ENCODE measurements around the gene MSTO1. TPM values are rescaled to one million over a fixed set of nuclear protein-coding genes. Genes with fewer than 3 reads are reported as not detected.
"Not testable (repeated sequence)": the region's sequence is repeated elsewhere in the genome, so short reads cannot be mapped to it uniquely, and the experiment has no call there.

The MSTO1 gene
- 10 to 100 TPM; 43.4 to 43.6 TPM for total RNA-seq

DNA sequence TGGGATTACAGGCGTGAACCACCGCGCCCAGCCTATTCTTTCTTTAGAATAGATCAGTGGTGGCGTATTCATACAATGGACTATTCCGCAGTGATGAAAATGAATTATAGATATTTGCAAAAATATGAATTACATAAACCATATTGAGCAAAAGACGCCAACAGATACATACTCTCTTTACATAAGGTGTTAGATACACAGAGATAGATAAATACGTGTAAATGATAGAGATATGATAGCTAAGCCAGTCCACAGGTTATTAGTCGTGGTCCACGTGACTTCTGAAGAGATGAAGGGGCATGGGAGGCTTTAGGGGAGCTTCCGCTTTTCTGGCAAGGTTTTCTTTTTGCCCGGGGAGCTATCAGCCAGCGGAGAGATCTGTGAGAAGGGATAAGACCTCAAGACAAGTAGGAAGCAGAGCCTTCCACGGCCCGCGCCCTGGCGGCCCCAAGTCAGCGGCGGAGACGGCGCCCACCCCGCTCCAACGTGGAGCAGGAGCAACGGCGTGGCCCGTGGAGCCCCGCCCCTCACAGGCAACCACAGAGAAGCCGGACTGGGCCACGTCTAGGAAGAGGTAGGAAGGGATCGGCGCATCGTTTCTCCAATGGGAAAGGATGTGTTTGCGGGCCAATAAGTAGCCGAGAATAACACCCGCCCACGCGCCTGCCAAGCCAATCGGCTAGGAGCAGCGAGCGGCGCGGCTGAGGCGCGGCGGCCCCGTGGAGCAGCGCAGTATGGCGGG lies at the start of gene MSTO1:
TSS of gene MSTO1 (plus strand) at position 704 of the 742 bp plus-strand sequence. CDS start at position 735, 31 bp downstream.
- ChIA-PET CTCF (interaction anchor here (0.9 to 1.0 kb wide), 2 partner anchors 11 to 72 kb away, joined by 3 to 5 read pairs; no protein-coding TSS in a partner anchor), POLR2A (interaction anchor here (0.7 to 0.9 kb wide), 2 partner anchors 13 to 348 kb away, joined by 3 read pairs; no protein-coding TSS in a partner anchor)
- peak; percentile 96 for DNase-seq
- Mint-ChIP-seq H3K9me3 (no peaks in the 10 kb centered on the region), H3K4me1 (peaks cover 10% of the 10 kb centered on the region), H3K36me3 (ENCODE audit: low read depth) (peaks cover 16% of the 10 kb centered on the region), H3K4me3 (peak within 1 kb of the TSS; percentile 84), H3K27ac (peak within 1 kb of the TSS; percentile 68), H3K27me3 (no peaks in the 10 kb centered on the region)

DNA sequence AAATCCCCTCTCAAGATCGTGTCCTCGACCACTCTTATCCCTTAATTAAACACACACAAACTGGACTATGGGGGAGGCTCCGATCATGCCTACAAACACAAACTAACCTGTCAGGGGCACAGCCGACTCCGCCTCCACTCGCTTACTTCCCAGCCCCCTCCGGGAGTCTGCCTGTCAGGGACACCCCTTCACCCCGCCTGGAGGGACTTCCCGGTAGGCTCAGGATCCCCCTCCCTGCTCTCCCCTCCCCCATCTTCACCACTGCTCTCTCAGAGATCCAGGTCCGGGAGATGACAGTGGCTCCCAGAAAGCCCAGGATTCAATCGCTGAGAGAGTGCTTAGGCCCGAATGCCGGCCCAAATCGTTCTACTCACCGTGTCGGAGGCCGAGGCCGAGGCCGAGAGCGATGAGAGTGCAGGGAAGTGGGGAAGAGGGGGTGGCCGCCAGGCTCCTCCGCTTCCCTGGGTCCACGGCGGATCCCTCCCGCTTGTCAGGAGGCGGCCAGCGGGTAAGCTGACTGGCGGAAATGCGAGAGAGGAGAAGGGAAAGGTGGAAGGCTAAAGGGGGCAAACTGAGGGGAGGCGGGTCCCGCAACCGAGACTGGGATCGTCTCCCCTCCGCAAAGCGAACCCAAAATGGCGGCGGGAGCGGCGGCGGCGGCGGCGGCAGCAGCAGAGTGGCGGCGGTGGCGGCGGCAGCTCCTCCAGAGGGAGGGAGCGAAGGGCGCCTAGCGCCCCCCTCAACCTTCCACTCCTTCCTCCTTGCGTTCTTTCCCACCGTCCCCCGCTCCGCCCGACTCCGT lies 48.0 kb upstream of the MSTO1 start:
- Mint-ChIP-seq H3K36me3 (ENCODE audit: low read depth) (peaks cover 20% of the 10 kb centered on the region), H3K4me3 (peak overlapping the region; percentile 97), H3K4me1 (peaks cover 46% of the 10 kb centered on the region), H3K27ac (peak overlapping the region; percentile 93)
- DNase-seq, result peak; percentile 63
- ChIA-PET CTCF (interaction anchor here (0.6 kb wide), 1 partner anchor 11 kb away, joined by 3 read pairs; no protein-coding TSS in a partner anchor), POLR2A (interaction anchor here (0.7 to 2.5 kb wide), 5 partner anchors 22 to 141 kb away, joined by 3 to 26 read pairs (median 7); no protein-coding TSS in a partner anchor)
- not testable (repeated sequence) for H3K27me3 Mint-ChIP-seq, H3K9me3 Mint-ChIP-seq

DNA sequence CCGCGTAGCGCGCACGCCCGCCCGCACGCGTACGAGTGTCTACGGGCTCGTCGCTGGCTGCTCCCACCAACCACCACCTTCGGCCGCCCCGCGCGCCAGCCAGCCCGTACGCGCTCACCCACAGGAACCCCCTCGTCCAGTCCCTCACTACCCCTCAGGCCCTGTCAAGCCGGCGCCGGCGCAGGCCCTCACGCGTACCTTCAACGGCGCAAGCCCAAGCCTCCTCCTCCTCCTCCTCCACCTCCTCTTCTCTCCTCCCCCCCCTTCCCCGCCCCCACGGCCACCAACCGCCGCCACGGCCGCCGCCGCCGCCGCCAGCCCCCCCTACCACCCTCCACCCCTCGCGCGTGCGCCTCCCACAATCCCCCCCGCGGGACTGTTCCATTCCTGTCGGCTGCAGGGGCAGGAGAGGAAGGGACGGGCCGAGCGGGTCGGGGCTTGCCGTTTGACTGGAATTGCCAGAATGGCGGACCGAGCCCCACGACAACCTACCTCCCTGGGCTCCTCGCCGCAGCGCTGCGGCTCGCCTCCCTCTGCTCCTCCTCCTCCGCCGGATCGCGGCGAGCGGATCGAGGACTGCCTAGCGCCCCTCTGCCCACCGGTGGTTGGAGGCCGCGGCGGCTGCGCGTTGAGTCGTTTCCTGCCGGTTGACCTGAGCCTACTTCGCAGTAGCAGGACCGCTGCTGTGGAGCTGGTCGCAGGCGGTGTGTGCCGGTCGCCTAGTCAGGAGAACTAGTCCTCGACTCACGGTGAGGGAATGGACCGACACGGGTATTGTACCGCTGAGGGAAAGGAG lies 47.2 kb upstream of the MSTO1 start, which contains the start of gene ASH1L:
TSS of gene ASH1L (minus strand) at position 223 of the 796 bp plus-strand sequence. CDS start 41,284 bp downstream, outside the sequence.
- no peaks in the 10 kb centered on the region for H3K27me3 Mint-ChIP-seq
- CTCF ChIA-PET, result interaction anchor here (0.7 to 1.0 kb wide), 3 partner anchors 180 to 1339 kb away, joined by 3 to 5 read pairs (median 3); no protein-coding TSS in a partner anchor
- H3K36me3 Mint-ChIP-seq (ENCODE audit: low read depth), result peaks cover 20% of the 10 kb centered on the region
- no peaks in the 10 kb centered on the region for H3K9me3 Mint-ChIP-seq
- peaks cover 44% of the 10 kb centered on the region for H3K4me1 Mint-ChIP-seq
- DNase-seq, result peak; percentile 92
- H3K27ac Mint-ChIP-seq, result peak within 1 kb of the TSS; percentile 95
- POLR2A ChIA-PET, result interaction anchor here (0.6 to 2.5 kb wide), 13 partner anchors 9 to 311 kb away, joined by 3 to 26 read pairs (median 3); partner anchors contain the start of genes FDPS and SYT11
- peak within 1 kb of the TSS; percentile 97 for H3K4me3 Mint-ChIP-seq

DNA sequence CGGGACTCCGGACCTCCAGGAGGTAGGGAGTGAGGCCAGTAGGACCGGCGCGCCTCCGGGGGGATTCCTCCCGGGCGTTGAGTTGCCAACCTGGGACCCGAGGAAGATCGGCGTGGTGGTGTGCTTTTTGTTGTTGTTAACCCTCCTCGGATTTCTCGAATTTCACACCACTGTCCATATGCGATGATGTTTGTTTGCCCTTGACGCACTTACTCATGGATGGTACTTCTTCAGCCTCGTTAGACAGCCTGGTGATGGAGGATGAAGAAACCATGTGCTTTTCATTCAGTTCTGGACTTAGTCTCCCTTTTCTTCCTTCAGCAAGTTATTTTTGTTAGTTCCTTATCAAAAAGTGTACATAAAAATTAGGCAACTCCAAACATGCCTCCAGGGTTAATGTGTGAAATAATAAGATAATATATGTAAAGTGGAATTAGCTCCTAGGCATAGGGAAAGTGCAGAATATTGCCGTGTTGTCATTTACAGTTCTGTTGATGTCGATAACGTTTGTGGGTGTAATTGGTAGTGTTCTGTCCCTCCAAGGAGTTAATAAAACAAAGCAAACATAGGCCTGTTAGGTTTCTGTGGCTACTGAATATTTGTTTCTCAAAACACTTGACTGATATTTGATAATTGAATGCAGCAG lies 46.5 kb upstream of the MSTO1 start:
- H3K27me3 Mint-ChIP-seq, DNase-seq, H3K9me3 Mint-ChIP-seq: not testable (repeated sequence)
- CTCF ChIA-PET, result interaction anchor here (0.7 to 1.0 kb wide), 3 partner anchors 181 to 1340 kb away, joined by 3 to 5 read pairs (median 3); no protein-coding TSS in a partner anchor
- H3K4me3 Mint-ChIP-seq, result peak overlapping the region; percentile 97
- H3K4me1 Mint-ChIP-seq, result peaks cover 38% of the 10 kb centered on the region
- H3K36me3 Mint-ChIP-seq (ENCODE audit: low read depth), result peaks cover 20% of the 10 kb centered on the region
- POLR2A ChIA-PET, result interaction anchor here (0.6 to 2.5 kb wide), 12 partner anchors 8 to 311 kb away, joined by 3 to 26 read pairs (median 3); partner anchors contain the start of genes FDPS and SYT11
- peak overlapping the region; percentile 95 for H3K27ac Mint-ChIP-seq

DNA sequence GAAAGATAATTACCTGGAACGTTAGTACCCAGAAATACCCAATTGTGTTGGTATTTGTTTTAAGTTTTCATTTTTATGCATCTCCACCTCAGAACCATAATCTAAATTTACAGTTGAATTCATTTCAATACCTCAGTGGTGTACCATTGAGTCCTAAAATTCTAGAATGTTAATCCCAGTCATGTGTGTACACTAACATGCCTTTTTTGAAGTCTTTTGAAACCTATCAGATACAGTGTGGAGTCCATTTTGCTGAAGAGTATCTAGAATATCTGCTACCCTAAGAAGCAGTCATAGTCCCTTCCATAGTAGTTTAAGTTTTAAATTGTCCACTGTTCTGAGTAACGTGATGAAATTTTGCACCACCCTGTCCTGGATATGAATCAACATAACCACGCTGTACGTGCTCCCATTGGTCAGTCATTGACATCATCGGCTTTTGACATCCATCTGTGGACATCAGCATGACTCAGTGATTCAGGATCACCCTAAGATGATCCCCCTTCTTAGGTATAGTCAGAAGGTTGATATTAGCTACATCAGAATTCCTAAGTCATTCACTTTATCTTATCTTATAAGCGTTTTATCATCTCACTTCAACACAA lies 39.9 kb upstream of the MSTO1 start:
- no peak overlapping the region for H3K4me3 Mint-ChIP-seq
- DNase-seq, result no peak
- POLR2A ChIA-PET, result interaction anchor here (1.1 kb wide), 1 partner anchor 246 kb away, joined by 3 read pairs; no protein-coding TSS in a partner anchor
- no peak overlapping the region for H3K27ac Mint-ChIP-seq
- peaks cover 19% of the 10 kb centered on the region for H3K4me1 Mint-ChIP-seq
- peaks cover 38% of the 10 kb centered on the region for H3K36me3 Mint-ChIP-seq (ENCODE audit: low read depth)
- CTCF ChIA-PET, result interaction anchor here (0.6 kb wide), 1 partner anchor 20 kb away, joined by 3 read pairs; no protein-coding TSS in a partner anchor
- no peaks in the 10 kb centered on the region for H3K9me3 Mint-ChIP-seq
- no peaks in the 10 kb centered on the region for H3K27me3 Mint-ChIP-seq

DNA sequence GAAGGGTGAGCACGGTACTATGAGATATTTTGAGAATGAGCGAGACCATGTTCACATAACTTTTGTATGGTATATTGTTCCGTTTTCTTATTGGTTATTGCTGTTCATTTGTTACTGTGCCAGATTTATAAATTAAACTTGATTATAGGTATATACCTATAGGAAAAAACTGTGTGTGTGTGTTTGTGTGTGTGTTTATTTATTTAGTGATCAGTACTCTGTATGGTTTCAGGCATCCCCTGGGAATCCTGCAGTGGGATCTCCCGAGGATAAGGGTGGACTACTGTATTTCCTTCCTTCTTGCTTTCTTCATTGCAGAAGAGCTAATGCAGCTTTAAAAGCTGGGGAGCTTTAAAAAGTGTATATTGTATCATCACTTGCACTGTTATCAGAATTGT lies 39.4 kb upstream of the MSTO1 start:
- Mint-ChIP-seq H3K27ac (no peak overlapping the region), H3K36me3 (ENCODE audit: low read depth) (peaks cover 35% of the 10 kb centered on the region), H3K4me1 (peaks cover 18% of the 10 kb centered on the region), H3K9me3 (no peaks in the 10 kb centered on the region), H3K27me3 (no peaks in the 10 kb centered on the region), H3K4me3 (no peak overlapping the region)
- POLR2A ChIA-PET, result interaction anchor here (1.1 kb wide), 1 partner anchor 247 kb away, joined by 3 read pairs; no protein-coding TSS in a partner anchor
- CTCF ChIA-PET, result no interaction called here
- no peak for DNase-seq

DNA sequence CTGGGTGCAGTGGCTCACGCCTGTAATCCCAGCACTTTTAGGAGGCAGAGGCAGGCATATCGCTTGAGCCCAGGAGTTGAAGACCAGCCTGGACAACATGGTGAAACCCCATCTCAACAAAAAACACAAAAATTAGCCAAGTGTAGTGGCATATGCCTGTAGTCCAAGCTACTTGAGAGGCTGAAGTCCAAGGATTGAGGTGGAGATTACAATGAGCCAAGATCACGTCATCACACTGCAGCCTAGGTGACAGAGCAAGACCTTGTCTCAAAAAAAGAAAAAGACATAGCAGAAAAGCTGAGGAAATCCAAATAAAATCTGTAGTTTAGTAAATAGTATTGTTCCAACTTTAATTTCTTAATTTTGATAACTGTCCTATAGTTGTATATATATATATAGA lies 35.9 kb upstream of the MSTO1 start:
- Mint-ChIP-seq H3K36me3 (ENCODE audit: low read depth) (peaks cover 27% of the 10 kb centered on the region), H3K9me3 (no peaks in the 10 kb centered on the region), H3K27ac (no peak overlapping the region), H3K4me1 (peaks cover 13% of the 10 kb centered on the region), H3K27me3 (no peaks in the 10 kb centered on the region), H3K4me3 (no peak overlapping the region)
- CTCF ChIA-PET, result interaction anchor here (0.7 kb wide), 1 partner anchor 235 kb away, joined by 4 read pairs; no protein-coding TSS in a partner anchor
- POLR2A ChIA-PET, result interaction anchor here (0.6 to 1.0 kb wide), 2 partner anchors 10 to 39 kb away, joined by 3 read pairs; no protein-coding TSS in a partner anchor
- no peak for DNase-seq

DNA sequence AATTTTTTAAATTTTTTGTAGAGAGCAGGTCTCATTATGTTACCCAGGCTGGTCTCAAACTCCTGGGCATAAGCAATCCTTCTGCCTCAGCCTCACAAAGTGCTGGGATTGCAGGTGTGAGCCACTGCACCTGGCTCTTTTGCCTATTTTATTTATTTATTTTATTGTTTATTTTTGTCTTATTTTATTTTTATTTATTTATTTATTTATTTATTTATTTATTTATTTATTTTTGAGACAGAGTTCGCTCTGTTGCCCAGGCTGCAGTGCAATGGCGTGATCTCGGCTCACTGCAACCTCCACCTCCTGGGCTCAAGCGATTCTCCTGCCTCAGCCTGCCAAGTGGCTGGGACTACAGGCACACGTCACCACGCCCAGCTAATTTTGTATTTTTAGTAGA lies 34.4 kb upstream of the MSTO1 start:
- H3K27ac Mint-ChIP-seq, CTCF ChIA-PET, H3K4me3 Mint-ChIP-seq, DNase-seq, POLR2A ChIA-PET, H3K4me1 Mint-ChIP-seq, H3K9me3 Mint-ChIP-seq, H3K27me3 Mint-ChIP-seq: not testable (repeated sequence)
- H3K36me3 Mint-ChIP-seq (ENCODE audit: low read depth), result peaks cover 16% of the 10 kb centered on the region

DNA sequence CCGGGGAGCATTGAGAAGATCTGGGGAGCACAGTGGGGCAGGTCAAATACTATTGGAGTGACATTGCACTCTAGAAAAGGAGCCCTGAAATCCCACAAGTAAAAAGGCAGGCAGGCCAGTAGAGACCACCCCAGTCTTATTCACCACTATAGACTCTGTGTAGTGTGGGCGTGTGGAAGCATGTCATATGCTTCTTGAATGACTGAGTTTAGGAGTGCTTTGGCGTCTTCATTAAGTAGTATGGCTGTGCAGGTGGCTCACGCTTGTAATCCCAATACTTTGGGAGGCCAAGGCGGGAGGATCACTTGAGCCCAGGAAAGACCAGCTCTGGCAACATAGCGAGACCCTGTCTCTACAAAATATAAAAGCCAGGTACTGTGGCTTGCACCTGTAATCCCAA lies 26.2 kb upstream of the MSTO1 start:
- CTCF ChIA-PET; DNase-seq; H3K27me3 Mint-ChIP-seq; H3K4me1 Mint-ChIP-seq; POLR2A ChIA-PET; H3K27ac Mint-ChIP-seq; H3K9me3 Mint-ChIP-seq; H3K36me3 Mint-ChIP-seq (ENCODE audit: low read depth); H3K4me3 Mint-ChIP-seq: not testable (repeated sequence)

DNA sequence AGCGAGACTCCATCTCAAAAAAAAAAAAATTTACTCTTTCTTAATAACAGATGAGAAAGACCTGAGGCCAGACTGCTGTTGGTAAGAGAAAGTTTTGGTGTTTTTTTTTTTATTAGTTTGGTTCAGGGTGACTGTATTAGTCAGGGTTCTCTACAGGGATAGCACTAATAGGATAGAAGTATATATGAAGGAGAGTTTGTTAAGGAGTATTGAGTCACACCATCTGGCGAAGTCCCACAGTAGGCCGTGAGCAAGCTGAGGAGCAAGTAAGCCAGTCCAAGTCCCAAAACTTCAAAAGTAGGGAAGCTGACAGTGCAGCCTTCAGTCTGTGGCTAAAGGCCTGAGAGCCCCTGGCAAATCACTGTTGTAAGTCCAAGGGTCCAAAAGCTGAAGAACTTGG lies 20.7 kb upstream of the MSTO1 start:
- H3K27ac Mint-ChIP-seq; H3K4me3 Mint-ChIP-seq; DNase-seq; POLR2A ChIA-PET; H3K36me3 Mint-ChIP-seq (ENCODE audit: low read depth); H3K4me1 Mint-ChIP-seq; H3K27me3 Mint-ChIP-seq; H3K9me3 Mint-ChIP-seq: not testable (repeated sequence)
- CTCF ChIA-PET, result interaction anchor here (2.2 kb wide), 1 partner anchor 338 kb away, joined by 12 read pairs; no protein-coding TSS in a partner anchor

DNA sequence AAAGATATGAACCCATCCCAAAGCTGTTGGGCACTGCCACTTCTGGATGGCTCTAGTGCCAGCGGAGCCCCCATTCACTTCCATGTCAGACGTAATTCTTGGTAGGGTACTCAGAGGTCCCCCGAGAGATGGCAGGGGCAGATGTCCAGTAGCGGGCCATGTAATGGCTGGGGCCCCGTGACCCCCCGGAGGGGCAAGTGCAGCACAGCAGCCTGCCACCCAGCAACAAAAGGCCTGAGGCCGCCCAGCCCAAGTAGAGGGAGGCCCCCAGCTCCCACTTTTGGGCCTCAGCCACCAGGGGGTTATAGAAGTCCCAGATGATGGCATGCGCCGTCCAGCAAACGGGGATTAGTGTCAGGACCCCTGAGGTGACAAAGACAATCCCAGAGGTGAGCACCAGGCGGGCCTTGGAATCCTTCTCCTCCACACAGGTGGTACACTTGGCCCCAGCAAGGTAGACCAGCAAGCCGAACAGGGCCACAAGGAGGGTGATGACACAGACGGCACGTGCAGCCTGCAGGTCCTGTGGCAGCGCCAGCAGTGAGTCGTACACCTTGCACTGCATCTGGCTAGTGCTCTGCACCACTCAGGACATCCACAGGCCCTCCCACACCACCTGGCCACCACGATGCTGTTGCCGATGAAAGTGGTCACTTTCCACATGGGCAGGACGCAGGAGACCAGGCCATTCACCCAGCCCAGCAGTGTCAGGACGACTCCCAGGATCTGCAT lies 19.3 kb upstream of the MSTO1 start:
- H3K4me1 Mint-ChIP-seq; H3K27ac Mint-ChIP-seq; DNase-seq; H3K36me3 Mint-ChIP-seq (ENCODE audit: low read depth); H3K9me3 Mint-ChIP-seq; H3K4me3 Mint-ChIP-seq; H3K27me3 Mint-ChIP-seq; POLR2A ChIA-PET: not testable (repeated sequence)
- CTCF ChIA-PET, result interaction anchor here (0.8 to 2.4 kb wide), 3 partner anchors 65 to 340 kb away, joined by 3 to 19 read pairs (median 12); no protein-coding TSS in a partner anchor

Measured in activated CD4-positive, alpha-beta memory T cell treated with anti-CD3 and anti-CD28 coated beads, Interleukin-2, amount 10 ng/mL, durations not matched to agents 7 days and 5 days (primary cell).